Esophagus muscularis mucosa (tissue), 4 donors: ENCODE data around the gene BMP2K. TPM values are rescaled to one million over a fixed set of nuclear protein-coding genes. Genes with fewer than 3 reads are reported as not detected.

Experiments used
- DNase-seq: peaks from one replicate; pipeline ENCODE4 v3.0.0-alpha.2; 2017; ENCODE audit errors: extremely low spot score
- H3K27ac ChIP-seq, 4 donors: fragments of 200-600 bp; sonication (generic); replicated peaks in 1 of 4; 1 replicate in 3 of 4; 2 replicates in 1 of 4; pipeline ENCODE4 v1.5.1; 2016 to 2019; ENCODE audit warnings: mild to moderate bottlenecking in 1 of 4
- H3K27me3 ChIP-seq, 4 donors: fragments of 200-600 bp; sonication (generic); one replicate each; pipeline versions ENCODE4 v1.5.1 to v1.6.0; 2016 to 2019
- H3K36me3 ChIP-seq, 4 donors: fragments of 200-600 bp; sonication (generic); one replicate each; pipeline ENCODE4 v1.5.1; 2016 to 2019
- H3K4me1 ChIP-seq, 4 donors: fragments of 200-600 bp; sonication (generic); one replicate each; pipeline ENCODE4 v1.5.1; 2016 to 2019
- H3K4me3 ChIP-seq, 4 donors: fragments of 200-600 bp; sonication (generic); 1 replicate in 2 of 4; 2 replicates in 2 of 4; pipeline ENCODE4 v1.5.1; 2016 to 2019; ENCODE audit warnings: mild to moderate bottlenecking in 4 of 4, moderate library complexity in 1 of 4
- H3K9me3 ChIP-seq, 4 donors: fragments of 200-600 bp; sonication (generic); 1 replicate in 3 of 4; 2 replicates in 1 of 4; pipeline ENCODE4 v1.5.1; 2016 to 2019
- CTCF ChIP-seq, 3 experiments: fragments of 200-600 bp in 2 of 3; fragments of 450-650 bp in 1 of 3; sonication (generic) in 2 of 3; IDR thresholded peaks; one replicate each; pipeline ENCODE4 v1.5.1; 2017 to 2019; ENCODE audit warnings: antibody characterized with exemption in 3 of 3, mild to moderate bottlenecking in 2 of 3, moderate library complexity in 1 of 3
- EP300 ChIP-seq: sonication (generic); formaldehyde crosslinking; IDR thresholded peaks from one replicate; pipeline ENCODE4 v1.6.1; 2017; ENCODE audit warnings: antibody characterized with exemption
- POLR2A ChIP-seq: fragments of 450-650 bp; IDR thresholded peaks from one replicate; pipeline ENCODE4 v1.6.1; 2017; ENCODE audit warnings: antibody characterized with exemption, moderate library complexity, mild to moderate bottlenecking, low read depth
- POLR2AphosphoS5 ChIP-seq, 2 donors: sonication (generic); formaldehyde crosslinking; IDR thresholded peaks; one replicate each; pipeline ENCODE4 v1.6.1; 2017; ENCODE audit warnings: antibody characterized with exemption in 2 of 2
- WGBS: methylation state at CpG from one replicate; pipeline ENCODE4 v1.1.5; 2018; 5-methylcytosine and 5-hydroxymethylcytosine counted together
- intact Hi-C: fragments of 100-400 bp; cut with DNase I; formaldehyde crosslinking; loops from one replicate; pipeline ENCODE4 v1.15.1; 2023
- total RNA-seq, 4 donors: library from RNA; depleted of rRNA; stranded (reverse); fragments of >200 nt; gene quantifications; one replicate each; pipeline versions ENCODE4 v1.1.0 to v1.2.1, GENCODE V29; 2016

The BMP2K gene
- total RNA-seq, 4 donors from 2014 or later: 42.5 to 53.0 (median 45.0) TPM

- Histone ChIP-seq H3K36me3 (peaks cover 7 to 24% (median 13%) of the 10 kb centered on the region in 4 donors), H3K4me1 (peaks cover 0 to 4% (median 1%) of the 10 kb centered on the region in 4 donors), H3K27me3 (no peaks in the 10 kb centered on the region), H3K9me3 (no peaks in the 10 kb centered on the region), H3K27ac (no peak overlapping the region), H3K4me3 (no peak overlapping the region)
- TF ChIP-seq EP300 (no peak), POLR2AphosphoS5 (IDR thresholded peaks at IDR 0.05) (no peak), POLR2A (no peak), CTCF (IDR thresholded peaks at IDR 0.05) (no peak)
- intact Hi-C loops: loop anchor here (10.0 kb wide), 2 partner anchors 88 to 218 kb away; partner anchors contain the start of gene BMP2K
- WGBS: 93% methylated on average over 2 of the region's 2 CpGs
- no peak for DNase-seq
Observed at GRCh38 chr4:78862314-78862737, 86.2 kb downstream of the BMP2K start.

GRCh38 chr4:78863254-78863869 lies 87.2 kb downstream of the BMP2K start:
- Histone ChIP-seq H3K9me3 (no peaks in the 10 kb centered on the region), H3K4me3 (no peak overlapping the region), H3K27ac (no peak overlapping the region), H3K27me3 (no peaks in the 10 kb centered on the region), H3K4me1 (peaks cover 0 to 4% (median 0%) of the 10 kb centered on the region in 4 donors), H3K36me3 (peaks cover 13 to 34% (median 22%) of the 10 kb centered on the region in 4 donors)
- 89% methylated on average over 5 of the region's 5 CpGs for WGBS
- DNase-seq: no peak
- intact Hi-C loops: loop anchor here (10.0 kb wide), 2 partner anchors 89 to 219 kb away; partner anchors contain the start of gene BMP2K
- TF ChIP-seq CTCF (IDR thresholded peaks at IDR 0.05): no peak
- TF ChIP-seq EP300: no peak
- no peak for TF ChIP-seq POLR2A
- no peak for TF ChIP-seq POLR2AphosphoS5 (IDR thresholded peaks at IDR 0.05)

- no peak overlapping the region for H3K4me3 ChIP-seq
- no peak overlapping the region for H3K27ac ChIP-seq
- intact Hi-C loops: loop anchor here (2.0 to 10.0 kb wide), 3 partner anchors 89 to 251 kb away; partner anchors contain the start of gene BMP2K
- no peaks in the 10 kb centered on the region for H3K27me3 ChIP-seq
- peaks cover 13 to 40% (median 24%) of the 10 kb centered on the region in 4 donors for H3K36me3 ChIP-seq
- no peak for DNase-seq
- whole genome bisulfite sequencing: 67% methylated on average over 2 of the region's 2 CpGs
- H3K9me3 ChIP-seq: no peaks in the 10 kb centered on the region
- H3K4me1 ChIP-seq: peaks cover 0 to 4% (median 0%) of the 10 kb centered on the region in 4 donors
- TF ChIP-seq POLR2A (no peak), CTCF (IDR thresholded peaks at IDR 0.05) (no peak), EP300 (no peak), POLR2AphosphoS5 (IDR thresholded peaks at IDR 0.05) (no peak)
Observed at GRCh38 chr4:78863991-78864390, 87.8 kb downstream of the BMP2K start.

- 33% methylated on average over 3 of the region's 3 CpGs for WGBS
- H3K27ac ChIP-seq: no peak overlapping the region
- no peaks in the 10 kb centered on the region for H3K27me3 ChIP-seq
- DNase-seq: no peak
- no peak for TF ChIP-seq POLR2A
- TF ChIP-seq CTCF (IDR thresholded peaks at IDR 0.05): peak; percentile 75 to 86 (median 76)
- TF ChIP-seq POLR2AphosphoS5 (IDR thresholded peaks at IDR 0.05): no peak
- peaks cover 13 to 44% (median 25%) of the 10 kb centered on the region in 4 donors for H3K36me3 ChIP-seq
- intact Hi-C loops: loop anchor here (2.0 to 10.0 kb wide), 3 partner anchors 90 to 252 kb away; partner anchors contain the start of gene BMP2K
- H3K9me3 ChIP-seq: no peaks in the 10 kb centered on the region
- no peak overlapping the region for H3K4me3 ChIP-seq
- H3K4me1 ChIP-seq: peaks cover 0 to 4% (median 0%) of the 10 kb centered on the region in 4 donors
Observed at GRCh38 chr4:78864405-78865024, 88.4 kb downstream of the BMP2K start.
